Breast epithelium (tissue), 3 donors: ENCODE measurements around the gene WWP2.

Source experiments
- CTCF ChIP-seq, 3 donors: fragments of 450-650 bp; IDR thresholded peaks; one replicate each; pipeline ENCODE4 v1.5.1; 2016 to 2017; ENCODE audit warnings: antibody characterized with exemption in 3 of 3, mild to moderate bottlenecking in 3 of 3, moderate library complexity in 3 of 3
- POLR2A ChIP-seq: fragments of 450-650 bp; IDR thresholded peaks from one replicate; pipeline ENCODE4 v1.6.1; 2016; ENCODE audit warnings: antibody characterized with exemption, mild to moderate bottlenecking, moderate library complexity
- POLR2AphosphoS5 ChIP-seq, 3 donors: sonication (generic); formaldehyde crosslinking; IDR thresholded peaks; one replicate each; pipeline ENCODE4 v1.6.1; 2017; ENCODE audit warnings: antibody characterized with exemption in 3 of 3

DNA sequence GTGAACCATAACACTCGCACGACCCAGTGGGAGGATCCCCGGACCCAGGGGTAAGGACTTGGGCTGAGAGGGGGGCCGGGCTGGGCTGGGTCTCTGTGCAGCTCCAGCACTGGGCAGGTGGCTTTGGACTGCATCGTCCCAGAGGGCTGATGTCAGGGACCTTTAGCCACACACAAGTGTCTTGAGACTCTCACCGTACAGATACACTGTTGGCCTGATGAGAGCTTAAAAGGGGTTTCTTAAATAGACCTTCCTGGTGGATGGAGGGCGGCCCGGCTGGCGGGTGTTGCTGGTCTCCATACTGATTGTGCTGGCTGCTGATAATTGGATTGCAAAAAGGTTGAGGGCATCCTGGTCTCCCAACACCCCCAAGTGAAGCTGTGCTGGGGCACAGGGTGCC is 167.3 kb downstream of the WWP2 start:
- TF ChIP-seq CTCF (IDR thresholded peaks at IDR 0.05) (no peak), POLR2A (no peak), POLR2AphosphoS5 (IDR thresholded peaks at IDR 0.05) (no peak)
